Activated B cell treated with CpG ODN at 0.5 μM for 24 hours (primary cell): ENCODE results near the gene MRPL38. TPM values are rescaled to one million over a fixed set of nuclear protein-coding genes. Genes with fewer than 3 reads are reported as not detected.
A peak's percentile ranks its signal among the peaks of the same experiment; 100 is the strongest.

Experiments used
- ATAC-seq: fragments of 200-7000 bp; cut with Tn5 transposase; one replicate; pipeline ENCODE4 v1.10.0; 2021; ENCODE audit warnings: low read depth, mild to moderate bottlenecking, moderate library complexity
- CTCF ChIA-PET: fragments of 350-600 bp; sonication (Branson Sonifier 250); formaldehyde crosslinking; loops from one replicate; lab custom pipeline; 2021; ENCODE audit warnings: antibody characterized with exemption; lab: Charles Lee
- POLR2A ChIA-PET: fragments of 350-600 bp; sonication (Branson Sonifier 250); formaldehyde crosslinking; loops from one replicate; lab custom pipeline; 2021; ENCODE audit warnings: antibody characterized with exemption; lab: Charles Lee
- DNase-seq: peaks from one replicate; pipeline ENCODE4 v3.0.0; 2022
- H3K27ac Mint-ChIP-seq: one replicate; pipeline ENCODE4 v1.8.0; 2020; ENCODE audit warnings: mixed read lengths
- H3K27me3 Mint-ChIP-seq: one replicate; pipeline ENCODE4 v1.8.0; 2021; ENCODE audit warnings: mixed read lengths
- H3K36me3 Mint-ChIP-seq: one replicate; pipeline ENCODE4 v1.8.0; 2021; ENCODE audit warnings: low read depth, mixed read lengths
- H3K4me1 Mint-ChIP-seq: one replicate; pipeline ENCODE4 v1.8.0; 2021; ENCODE audit warnings: mixed read lengths
- H3K4me3 Mint-ChIP-seq: one replicate; pipeline ENCODE4 v1.8.0; 2020; ENCODE audit warnings: mild to moderate bottlenecking, mixed read lengths
- H3K9me3 Mint-ChIP-seq: one replicate; pipeline ENCODE4 v1.8.0; 2020; ENCODE audit warnings: mixed read lengths
- CTCF ChIP-seq: fragments of 200-600 bp; IDR thresholded peaks from one replicate; pipeline ENCODE4 v1.8.0; 2022; ENCODE audit warnings: antibody characterized with exemption, mild to moderate bottlenecking
- intact Hi-C: fragments of 100-400 bp; cut with micrococcal nuclease; formaldehyde crosslinking; loops from one replicate; pipeline ENCODE4 v1.15.1; 2024
- total RNA-seq: library from RNA; stranded (reverse); gene quantifications from 2 replicates; pipeline ENCODE4 v1.2.3, GENCODE V29; 2022

The MRPL38 gene
- total RNA-seq: 132 and 137 TPM in 2 replicates

GRCh38 chr17:75904749-75905521 is at the start of gene MRPL38:
Gene MRPL38 (minus strand): TSS chr17:75904884. CDS start chr17:75904875, 9 bp downstream.
- Mint-ChIP-seq H3K36me3 (peaks cover 20% of the 10 kb centered on the region), H3K9me3 (no peaks in the 10 kb centered on the region), H3K27me3 (no peaks in the 10 kb centered on the region), H3K4me3 (peak within 1 kb of the TSS; percentile 90), H3K4me1 (peaks cover 11% of the 10 kb centered on the region), H3K27ac (peak within 1 kb of the TSS; percentile 92)
- ATAC-seq (peak; percentile 97), DNase-seq (peak; percentile 97)
- peak; percentile 61 for TF ChIP-seq CTCF
- POLR2A ChIA-PET: interaction anchor here (0.6 to 3.5 kb wide), 17 partner anchors 9 to 1032 kb away, joined by 3 to 30 read pairs (median 5); partner anchors contain the start of genes FBF1, FDXR, GALK1 and SRP68
- CTCF ChIA-PET: interaction anchor here (0.7 to 4.1 kb wide), 11 partner anchors 8 to 277 kb away, joined by 3 to 47 read pairs (median 3); partner anchors contain the start of genes TRIM65 and WBP2
- intact Hi-C loops: loop anchor here (1.0 to 10.0 kb wide), 10 partner anchors 9 to 370 kb away; partner anchors contain the start of genes ACOX1, EXOC7, FBF1 and SRP68

GRCh38 chr17:75950855-75951554 is 46.3 kb upstream of the MRPL38 start:
- no peaks in the 10 kb centered on the region for H3K27me3 Mint-ChIP-seq
- H3K4me3 Mint-ChIP-seq: no peak overlapping the region
- no peak for TF ChIP-seq CTCF
- H3K9me3 Mint-ChIP-seq: no peaks in the 10 kb centered on the region
- H3K27ac Mint-ChIP-seq: no peak overlapping the region
- POLR2A ChIA-PET: no interaction called here
- no peak for ATAC-seq
- DNase-seq: no peak
- H3K4me1 Mint-ChIP-seq: no peaks in the 10 kb centered on the region
- CTCF ChIA-PET: no interaction called here
- H3K36me3 Mint-ChIP-seq: peaks cover 64% of the 10 kb centered on the region
- intact Hi-C loops: no loop called here

- DNase-seq: no peak
- Mint-ChIP-seq H3K27ac (no peak overlapping the region), H3K36me3 (peaks cover 62% of the 10 kb centered on the region), H3K27me3 (no peaks in the 10 kb centered on the region), H3K4me3 (no peak overlapping the region), H3K4me1 (no peaks in the 10 kb centered on the region), H3K9me3 (no peaks in the 10 kb centered on the region)
- no peak for TF ChIP-seq CTCF
- ATAC-seq: no peak
- ChIA-PET POLR2A (no interaction called here), CTCF (no interaction called here)
- intact Hi-C loops: no loop called here
These were observed 45.7 kb upstream of the MRPL38 start for GRCh38 chr17:75950421-75950820.

- DNase-seq (no peak), ATAC-seq (no peak)
- CTCF ChIA-PET: no interaction called here
- peaks cover 31% of the 10 kb centered on the region for H3K36me3 Mint-ChIP-seq
- peaks cover 11% of the 10 kb centered on the region for H3K4me1 Mint-ChIP-seq
- no peaks in the 10 kb centered on the region for H3K27me3 Mint-ChIP-seq
- POLR2A ChIA-PET: no interaction called here
- intact Hi-C loops: no loop called here
- H3K27ac Mint-ChIP-seq: no peak overlapping the region
- H3K4me3 Mint-ChIP-seq: no peak overlapping the region
- H3K9me3 Mint-ChIP-seq: no peaks in the 10 kb centered on the region
- no peak for TF ChIP-seq CTCF
These were observed 40.5 kb upstream of the MRPL38 start for GRCh38 chr17:75945211-75945610.

GRCh38 chr17:75943491-75943890 is 38.8 kb upstream of the MRPL38 start:
- H3K4me3 Mint-ChIP-seq: no peak overlapping the region
- no peak for TF ChIP-seq CTCF
- peaks cover 18% of the 10 kb centered on the region for H3K36me3 Mint-ChIP-seq
- H3K27me3 Mint-ChIP-seq: no peaks in the 10 kb centered on the region
- H3K9me3 Mint-ChIP-seq: no peaks in the 10 kb centered on the region
- no peak for DNase-seq
- H3K4me1 Mint-ChIP-seq: peaks cover 13% of the 10 kb centered on the region
- ChIA-PET CTCF (no interaction called here), POLR2A (no interaction called here)
- intact Hi-C loops: no loop called here
- no peak overlapping the region for H3K27ac Mint-ChIP-seq
- ATAC-seq: no peak
